Smooth muscle cell of the umbilical artery (primary cell): Measurements from ENCODE around the gene TMEM219. TPM values are rescaled to one million over a fixed set of nuclear protein-coding genes. Genes with fewer than 3 reads are reported as not detected.

Experiments
- total RNA-seq: library from RNA; depleted of rRNA; stranded (reverse); fragments of >200 nt; gene quantifications from 2 replicates; pipeline ENCODE4 v1.2.3, GENCODE V29; 2014

Gene TMEM219, protein sequence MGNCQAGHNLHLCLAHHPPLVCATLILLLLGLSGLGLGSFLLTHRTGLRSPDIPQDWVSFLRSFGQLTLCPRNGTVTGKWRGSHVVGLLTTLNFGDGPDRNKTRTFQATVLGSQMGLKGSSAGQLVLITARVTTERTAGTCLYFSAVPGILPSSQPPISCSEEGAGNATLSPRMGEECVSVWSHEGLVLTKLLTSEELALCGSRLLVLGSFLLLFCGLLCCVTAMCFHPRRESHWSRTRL
- 63.9 and 76.0 TPM in 2 replicates for total RNA-seq

GRCh38 chr16:29961479-29962343 is at the start of gene TMEM219:
Gene TMEM219, plus strand, starts transcription at chr16:29962079. Its CDS starts 1,065 bp downstream, at chr16:29963144.

DNA sequence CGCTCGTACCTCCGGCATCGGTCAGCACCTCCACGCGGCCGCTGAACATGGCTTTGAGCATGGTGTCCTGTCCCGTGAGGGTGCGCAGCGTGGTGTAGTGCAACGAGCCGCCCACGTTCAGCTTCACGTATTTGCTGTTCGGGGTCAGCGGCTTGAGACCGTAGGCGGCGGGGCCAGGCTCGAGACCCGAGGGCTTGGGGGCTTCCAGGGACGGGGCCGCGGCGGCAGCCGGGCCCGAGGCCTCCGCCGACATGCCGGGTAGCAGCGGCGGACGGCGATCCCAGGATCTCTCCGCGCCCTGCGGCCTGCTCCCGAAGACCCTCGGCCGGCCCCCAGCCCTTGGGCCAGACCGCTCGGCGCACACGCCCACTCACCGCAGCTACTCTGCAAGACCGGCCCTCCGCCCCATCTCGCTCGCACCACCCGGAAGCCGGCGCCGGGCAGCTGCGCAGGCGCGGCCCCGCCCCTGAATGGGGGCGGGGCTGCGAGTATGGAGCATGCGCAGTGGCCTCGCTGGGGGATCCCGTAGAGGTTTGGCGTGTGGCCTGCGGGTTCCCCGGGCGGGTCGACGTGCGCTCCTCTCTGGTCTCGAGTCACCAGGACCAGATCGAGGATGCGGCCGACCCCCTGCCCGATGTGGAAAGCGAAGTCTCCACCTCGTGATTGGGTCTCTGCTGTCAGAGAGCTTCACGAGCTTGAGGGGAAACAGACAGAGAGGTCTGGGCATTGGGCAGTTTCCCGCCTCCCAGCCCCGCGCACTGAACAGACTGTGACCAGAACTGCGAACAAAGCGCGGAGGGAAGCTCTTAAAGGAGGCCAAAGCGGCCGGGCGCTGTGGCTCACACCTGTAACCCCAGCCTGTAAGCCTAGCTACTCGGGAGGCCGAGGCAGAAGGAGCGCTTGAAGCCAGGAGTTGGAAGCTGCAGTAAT is 35.8 kb upstream of the TMEM219 start, which contains the start of gene KCTD13:
KCTD13 (minus strand) TSS at position 446 of the 930 bp plus-strand sequence; CDS start at position 253, 193 bp downstream.

GRCh38 chr16:29973384-29974246 is 11.7 kb downstream of the TMEM219 start, which contains the start of gene TAOK2:
Gene TAOK2, plus strand, starts transcription at chr16:29973868. Its CDS starts 3,905 bp downstream, at chr16:29977773.

DNA sequence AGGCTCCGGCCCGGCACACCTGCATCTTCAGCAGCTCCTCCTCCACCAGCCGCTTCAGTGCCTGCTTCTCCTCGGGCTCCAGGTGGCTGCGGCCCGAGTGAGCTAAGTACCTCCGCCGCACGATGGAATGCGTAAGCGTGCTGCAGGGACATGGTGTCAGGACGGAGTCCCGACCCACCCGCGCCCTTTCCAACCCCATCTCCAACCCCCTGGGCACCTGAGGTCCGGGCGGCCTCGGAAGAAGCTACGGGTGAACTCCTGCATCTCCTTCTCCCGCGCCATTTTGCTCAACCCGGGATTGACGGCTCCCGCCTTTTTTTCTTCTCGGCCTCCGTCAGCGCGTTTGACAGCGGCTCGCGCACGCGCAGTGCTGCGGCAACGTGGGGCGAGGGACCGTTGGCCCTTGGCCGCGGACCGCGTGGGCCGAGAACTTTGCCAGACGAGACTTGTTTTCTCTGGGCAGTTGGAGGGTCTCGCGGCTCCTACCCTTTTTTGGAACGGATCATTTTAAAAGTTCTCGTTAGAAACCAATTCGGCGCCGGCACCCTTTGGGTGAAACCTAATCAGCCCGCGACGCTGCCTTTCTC is 33.5 kb downstream of the TMEM219 start, which contains the start of gene HIRIP3:
HIRIP3 (minus strand) TSS at position 294 of the 587 bp plus-strand sequence; CDS start at position 282, 12 bp downstream.

DNA sequence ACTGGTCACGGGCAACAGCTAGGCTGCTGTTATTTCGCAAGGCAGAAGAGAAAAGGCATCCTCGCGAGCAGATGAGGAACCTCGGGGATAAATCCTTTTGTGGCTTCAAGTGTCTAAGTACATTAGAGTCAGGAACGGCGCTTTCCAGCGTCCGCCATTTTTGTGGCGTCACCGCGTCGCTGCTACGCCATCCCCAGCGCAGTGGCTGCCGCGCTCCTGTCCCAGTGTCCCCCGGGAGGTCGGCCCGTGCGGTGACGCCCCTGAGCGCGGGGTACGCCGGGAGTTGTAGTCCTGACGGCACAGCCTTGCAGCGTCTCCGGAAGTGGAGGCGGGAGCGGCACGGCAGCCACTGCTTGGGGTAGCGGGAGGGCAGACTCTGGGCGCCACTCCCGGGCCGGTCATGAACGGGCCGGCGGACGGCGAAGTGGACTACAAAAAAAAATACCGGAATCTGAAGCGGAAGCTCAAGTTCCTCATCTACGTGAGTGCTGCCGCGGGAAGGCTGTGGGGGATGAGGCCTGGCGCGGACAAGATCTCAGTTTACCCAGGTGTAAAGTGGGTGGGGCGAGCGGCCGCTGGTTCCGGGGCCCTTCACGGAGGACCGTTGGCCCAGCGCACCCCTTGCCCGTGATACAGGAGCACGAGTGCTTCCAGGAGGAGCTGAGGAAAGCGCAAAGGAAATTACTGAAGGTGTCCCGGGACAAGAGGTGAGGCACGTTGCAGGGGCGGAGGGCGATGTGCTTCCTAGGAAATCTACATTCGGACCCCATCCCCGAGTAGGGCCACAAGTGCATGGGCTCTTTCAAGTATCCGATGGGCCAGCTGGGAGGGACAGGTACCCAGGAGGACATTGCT is 34.3 kb downstream of the TMEM219 start, which contains the start of gene INO80E:
INO80E (plus strand) TSS at position 331 of the 855 bp plus-strand sequence; CDS start at position 401, 70 bp downstream.

DNA sequence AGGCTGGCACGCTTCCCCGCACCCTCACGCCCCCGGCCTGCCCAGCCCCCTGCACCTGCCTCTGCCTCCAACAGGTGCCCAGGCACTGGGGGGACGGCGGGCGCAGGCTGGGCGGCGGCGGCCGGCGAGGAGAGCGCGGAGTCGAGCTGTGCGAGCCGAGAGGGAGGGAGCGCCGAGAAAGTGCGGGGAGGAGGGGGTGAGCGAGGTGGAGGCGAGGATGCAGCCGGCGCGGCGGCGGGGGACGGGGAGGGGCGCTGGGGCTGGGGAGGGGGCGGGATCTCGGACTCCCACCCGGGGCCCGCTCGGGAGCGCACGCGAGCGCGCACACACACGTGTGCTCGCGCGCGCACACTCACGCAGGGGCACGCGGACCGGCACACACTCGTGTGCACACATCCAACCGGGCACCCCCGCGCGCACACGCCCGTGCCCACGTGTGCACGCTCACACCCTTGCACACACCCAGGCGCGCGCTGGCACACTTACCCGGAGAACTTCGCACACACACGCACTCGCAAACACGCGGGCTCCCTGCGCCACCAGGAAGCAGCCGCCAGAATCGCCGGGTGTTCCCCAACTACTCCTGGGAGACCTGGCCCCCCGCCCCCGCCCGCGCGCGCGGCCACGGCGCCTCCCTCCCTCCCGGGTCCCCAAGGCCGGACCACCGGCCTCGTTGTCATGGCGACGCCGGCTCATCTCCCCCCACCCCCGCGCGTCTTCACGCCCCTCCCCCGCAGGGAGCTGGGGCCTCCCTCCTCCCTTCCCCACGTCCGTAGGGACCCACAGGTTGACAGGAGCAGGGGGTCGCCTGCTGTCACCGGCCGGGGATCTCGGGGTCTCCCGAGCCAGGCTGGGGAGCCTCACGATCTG is 49.2 kb downstream of the TMEM219 start, which contains the start of gene DOC2A:
DOC2A (minus strand) TSS at position 184 of the 870 bp plus-strand sequence. CDS start 805 bp downstream, outside the sequence.

Other genes starting within 250 kb of the TMEM219 start
- not detected in 2 replicates for gene C16orf54, start 216.1 kb upstream of the TMEM219 start, total RNA-seq
- gene ZG16, start 183.8 kb upstream of the TMEM219 start, total RNA-seq = not detected in 2 replicates
- gene KIF22, start 171.3 kb upstream of the TMEM219 start, total RNA-seq = 9.8 and 33.5 TPM in 2 replicates
- gene MAZ, start 155.6 kb upstream of the TMEM219 start, total RNA-seq = 89.4 and 125 TPM in 2 replicates
- 1.2 and 4.4 TPM in 2 replicates for gene PRRT2, start 149.9 kb upstream of the TMEM219 start, total RNA-seq
- gene PAGR1, start 145.9 kb upstream of the TMEM219 start, total RNA-seq = 16.3 and 18.1 TPM in 2 replicates
- gene MVP, start 141.6 kb upstream of the TMEM219 start, total RNA-seq = 209 and 363 TPM in 2 replicates
- 69.5 and 81.7 TPM in 2 replicates for gene CDIPT, start 98.9 kb upstream of the TMEM219 start, total RNA-seq
- 18.4 and 37.0 TPM in 2 replicates for gene SEZ6L2, start 62.5 kb upstream of the TMEM219 start, total RNA-seq
- gene ASPHD1, start 61.6 kb upstream of the TMEM219 start, total RNA-seq = 8.0 and 12.5 TPM in 2 replicates
- gene KCTD13, start 35.9 kb upstream of the TMEM219 start, total RNA-seq = 12.5 and 14.3 TPM in 2 replicates
- 53.4 and 72.9 TPM in 2 replicates for gene TAOK2, start 11.8 kb downstream of the TMEM219 start, total RNA-seq
- 4.8 and 5.0 TPM in 2 replicates for gene HIRIP3, start 33.5 kb downstream of the TMEM219 start, total RNA-seq
- gene INO80E, start 34.2 kb downstream of the TMEM219 start, total RNA-seq = 16.9 and 20.3 TPM in 2 replicates
- 0.42 TPM in 1 of 2 replicates, not detected in the other for gene DOC2A, start 48.9 kb downstream of the TMEM219 start, total RNA-seq
- not detected in 2 replicates for gene C16orf92, start 61.1 kb downstream of the TMEM219 start, total RNA-seq
- under 0.01 and 0.09 TPM in 2 replicates for gene TLCD3B, start 69.2 kb downstream of the TMEM219 start, total RNA-seq
- 559 and 1,105 TPM in 2 replicates for gene ALDOA, start 103.7 kb downstream of the TMEM219 start, total RNA-seq
- 194 and 200 TPM in 2 replicates for gene PPP4C, start 113.9 kb downstream of the TMEM219 start, total RNA-seq
- under 0.01 TPM in 1 of 2 replicates, not detected in the other for gene TBX6, start 129.8 kb downstream of the TMEM219 start, total RNA-seq
- gene YPEL3, start 134.1 kb downstream of the TMEM219 start, total RNA-seq = 5.9 and 6.6 TPM in 2 replicates
- gene GDPD3, start 151.5 kb downstream of the TMEM219 start, total RNA-seq = 0.59 and 0.78 TPM in 2 replicates
- 16.9 and 18.7 TPM in 2 replicates for gene MAPK3, start 161.1 kb downstream of the TMEM219 start, total RNA-seq
- gene CORO1A, start 221.5 kb downstream of the TMEM219 start, total RNA-seq = 0.59 and 2.4 TPM in 2 replicates
- gene BOLA2B, start 231.6 kb downstream of the TMEM219 start, total RNA-seq = 64.8 and 138 TPM in 2 replicates
- 17.3 and 25.8 TPM in 2 replicates for gene SLX1A, start 231.8 kb downstream of the TMEM219 start, total RNA-seq
- gene SULT1A3, start 237.2 kb downstream of the TMEM219 start, total RNA-seq = 3.1 and 3.6 TPM in 2 replicates